Tibial nerve (tissue), 4 donors: ENCODE measurements around the gene REV1. TPM values are rescaled to one million over a fixed set of nuclear protein-coding genes. Genes with fewer than 3 reads are reported as not detected.
A peak's percentile ranks its signal among the peaks of the same experiment; 100 is the strongest.

Experiments
- DNase-seq, 2 donors: peaks; one replicate each; pipeline ENCODE4 v3.0.0-alpha.2; 2019; ENCODE audit warnings: low spot score in 2 of 2
- H3K27ac ChIP-seq, 4 donors: fragments of 200-600 bp; sonication (generic) in 3 of 4; one replicate each; pipeline ENCODE4 v1.5.1; 2017 to 2019; ENCODE audit warnings: mild to moderate bottlenecking in 1 of 4
- H3K27me3 ChIP-seq, 2 donors: fragments of 200-600 bp; sonication (generic) in 1 of 2; one replicate each; pipeline versions ENCODE4 v1.5.1 to v1.6.0; 2017 to 2019
- H3K36me3 ChIP-seq, 3 donors: fragments of 200-600 bp; sonication (generic); one replicate each; pipeline ENCODE4 v1.5.1; 2018 to 2019
- H3K4me1 ChIP-seq, 4 donors: fragments of 200-600 bp; sonication (generic) in 3 of 4; one replicate each; pipeline ENCODE4 v1.5.1; 2017 to 2019
- H3K4me3 ChIP-seq, 4 donors: fragments of 200-600 bp; sonication (generic) in 3 of 4; one replicate each; pipeline ENCODE4 v1.5.1; 2017 to 2019; ENCODE audit warnings: mild to moderate bottlenecking in 1 of 4, moderate library complexity in 1 of 4
- H3K9me3 ChIP-seq, 4 donors: fragments of 200-600 bp; sonication (generic) in 3 of 4; one replicate each; pipeline ENCODE4 v1.5.1; 2017 to 2019
- EP300 ChIP-seq, 2 donors: sonication (generic); formaldehyde crosslinking; IDR thresholded peaks; one replicate each; pipeline ENCODE4 v1.6.1; 2017; ENCODE audit warnings: antibody characterized with exemption in 2 of 2, mild to moderate bottlenecking in 1 of 2
- POLR2A ChIP-seq, 2 donors: fragments of 450-650 bp; IDR thresholded peaks; one replicate each; pipeline ENCODE4 v1.6.1; 2017; ENCODE audit warnings: antibody characterized with exemption in 2 of 2, mild to moderate bottlenecking in 2 of 2, moderate library complexity in 2 of 2
- WGBS, 2 donors: methylation state at CpG; one replicate each; pipeline ENCODE4 v1.1.5; 2018; 5-methylcytosine and 5-hydroxymethylcytosine counted together
- total RNA-seq, 4 donors: library from RNA; depleted of rRNA; stranded (reverse); fragments of >200 nt; gene quantifications; one replicate each; pipeline ENCODE4 v1.1.0, GENCODE V29; 2016
- TF ChIP-seq, protein P1 (sequence below), 5 experiments: fragments of 200-600 bp in 3 of 5; fragments of 450-650 bp in 2 of 5; sonication (generic) in 3 of 5; IDR thresholded peaks; one replicate each; pipeline ENCODE4 v1.5.1; 2016 to 2019; ENCODE audit warnings: antibody characterized with exemption in 5 of 5, mild to moderate bottlenecking in 3 of 5, moderate library complexity in 2 of 5

Gene REV1
- total RNA-seq, 4 donors from 2014 or later: 38.2 to 93.5 (median 64.6) TPM

DNA sequence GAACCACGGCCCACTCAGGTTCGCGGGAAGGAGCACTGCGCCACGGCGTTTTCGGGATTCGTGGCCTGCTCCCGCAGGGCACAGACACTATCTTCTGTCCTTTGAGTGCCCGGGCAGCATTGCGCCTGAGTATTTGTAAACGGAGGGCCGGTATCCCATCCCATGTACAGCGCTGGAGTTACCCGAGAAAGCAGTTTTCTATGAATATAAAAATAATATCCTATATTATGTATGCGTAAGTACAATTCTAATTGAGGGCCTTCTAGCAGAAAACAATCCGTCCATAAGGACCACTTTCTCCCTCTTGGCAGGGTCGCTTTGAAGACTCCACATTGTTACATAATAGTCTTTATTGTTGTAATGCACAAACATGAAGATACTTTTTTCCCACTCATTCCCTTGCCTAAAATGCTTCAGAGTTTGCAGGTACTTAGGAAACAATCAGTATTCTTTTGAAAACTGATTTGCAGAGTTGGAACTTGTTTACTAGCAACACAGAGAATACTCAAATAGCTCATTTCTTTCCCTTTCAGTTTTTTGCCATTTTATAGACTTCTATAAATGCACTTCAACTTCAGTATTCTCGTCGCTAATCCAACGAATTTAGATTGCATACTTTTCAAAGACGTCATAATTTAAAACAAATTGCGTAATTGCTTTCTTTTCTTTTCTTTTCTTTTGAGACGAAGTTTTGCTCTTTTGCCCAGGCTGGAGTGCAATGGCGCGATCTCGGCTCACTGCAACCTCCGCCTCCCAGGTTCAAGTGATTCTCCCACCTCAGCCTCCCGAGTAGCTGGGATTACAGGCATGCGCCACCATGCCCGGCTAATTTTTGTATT is 1.0 kb upstream of the REV1 start:
- Histone ChIP-seq H3K27ac (peak overlapping the region; percentile 94 to 99 (median 96)), H3K36me3 (no peaks in the 10 kb centered on the region), H3K9me3 (no peaks in the 10 kb centered on the region), H3K27me3 (no peaks in the 10 kb centered on the region), H3K4me3 (peak overlapping the region; percentile 86 to 100 (median 94)), H3K4me1 (peaks cover 0 to 26% (median 9%) of the 10 kb centered on the region in 4 donors)
- WGBS, 2 donors: 30 to 32% methylated on average over 31 of the region's 31 CpGs
- TF ChIP-seq, protein P1, sequence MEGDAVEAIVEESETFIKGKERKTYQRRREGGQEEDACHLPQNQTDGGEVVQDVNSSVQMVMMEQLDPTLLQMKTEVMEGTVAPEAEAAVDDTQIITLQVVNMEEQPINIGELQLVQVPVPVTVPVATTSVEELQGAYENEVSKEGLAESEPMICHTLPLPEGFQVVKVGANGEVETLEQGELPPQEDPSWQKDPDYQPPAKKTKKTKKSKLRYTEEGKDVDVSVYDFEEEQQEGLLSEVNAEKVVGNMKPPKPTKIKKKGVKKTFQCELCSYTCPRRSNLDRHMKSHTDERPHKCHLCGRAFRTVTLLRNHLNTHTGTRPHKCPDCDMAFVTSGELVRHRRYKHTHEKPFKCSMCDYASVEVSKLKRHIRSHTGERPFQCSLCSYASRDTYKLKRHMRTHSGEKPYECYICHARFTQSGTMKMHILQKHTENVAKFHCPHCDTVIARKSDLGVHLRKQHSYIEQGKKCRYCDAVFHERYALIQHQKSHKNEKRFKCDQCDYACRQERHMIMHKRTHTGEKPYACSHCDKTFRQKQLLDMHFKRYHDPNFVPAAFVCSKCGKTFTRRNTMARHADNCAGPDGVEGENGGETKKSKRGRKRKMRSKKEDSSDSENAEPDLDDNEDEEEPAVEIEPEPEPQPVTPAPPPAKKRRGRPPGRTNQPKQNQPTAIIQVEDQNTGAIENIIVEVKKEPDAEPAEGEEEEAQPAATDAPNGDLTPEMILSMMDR (IDR thresholded peaks at IDR 0.05): no peak
- TF ChIP-seq EP300 (IDR thresholded peaks at IDR 0.05) (no peak), POLR2A (IDR thresholded peaks at IDR 0.05) (no peak)
- no peak for DNase-seq

DNA sequence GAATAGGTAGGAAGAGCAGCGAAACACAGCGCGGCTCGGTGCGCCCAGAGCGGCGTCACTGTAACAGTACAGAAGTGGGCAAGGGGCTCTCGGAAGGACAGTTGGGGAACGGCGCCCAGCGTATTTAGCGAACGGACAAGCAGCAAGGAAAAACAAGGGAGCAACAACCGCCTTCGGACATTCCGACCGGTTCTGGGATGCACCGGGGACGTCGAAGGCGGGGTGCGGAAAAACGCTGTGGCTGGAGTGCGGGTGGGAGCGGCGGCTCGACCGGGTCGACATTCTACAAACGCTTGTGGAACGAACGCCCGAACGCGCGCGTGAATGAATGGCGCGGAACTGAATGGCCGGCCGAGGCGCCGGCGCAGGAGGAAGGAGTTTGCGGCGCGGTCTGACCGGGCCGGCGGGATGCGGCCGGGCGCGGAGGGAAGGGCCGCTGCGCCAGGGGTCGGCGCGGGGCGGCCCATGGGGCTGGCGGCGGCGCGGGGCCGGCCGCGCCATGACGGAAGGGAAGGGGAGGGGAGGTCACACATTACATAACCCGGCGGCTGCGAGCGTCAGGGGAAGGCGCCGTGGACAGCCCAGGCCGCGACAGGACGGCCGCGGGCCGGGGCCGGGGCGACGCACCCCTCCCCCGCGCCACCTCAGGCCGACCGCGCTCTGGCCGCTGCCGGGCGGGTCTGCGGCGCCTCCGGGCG is 605 bp downstream of the REV1 start:
- TF ChIP-seq EP300 (IDR thresholded peaks at IDR 0.05) (no peak), POLR2A (IDR thresholded peaks at IDR 0.05) (no peak)
- TF ChIP-seq, protein P1 (IDR thresholded peaks at IDR 0.05): no peak
- Histone ChIP-seq H3K4me1 (peaks cover 0 to 42% (median 9%) of the 10 kb centered on the region in 4 donors), H3K36me3 (no peaks in the 10 kb centered on the region), H3K27ac (peak overlapping the region; percentile 94 to 99 (median 96)), H3K4me3 (peak overlapping the region; percentile 69 to 100 (median 88)), H3K9me3 (no peaks in the 10 kb centered on the region), H3K27me3 (no peaks in the 10 kb centered on the region)
- DNase-seq: peak; percentile 45 to 51
- WGBS, 2 donors: 1% methylated on average over 52 to 71 of the region's 95 CpGs

DNA sequence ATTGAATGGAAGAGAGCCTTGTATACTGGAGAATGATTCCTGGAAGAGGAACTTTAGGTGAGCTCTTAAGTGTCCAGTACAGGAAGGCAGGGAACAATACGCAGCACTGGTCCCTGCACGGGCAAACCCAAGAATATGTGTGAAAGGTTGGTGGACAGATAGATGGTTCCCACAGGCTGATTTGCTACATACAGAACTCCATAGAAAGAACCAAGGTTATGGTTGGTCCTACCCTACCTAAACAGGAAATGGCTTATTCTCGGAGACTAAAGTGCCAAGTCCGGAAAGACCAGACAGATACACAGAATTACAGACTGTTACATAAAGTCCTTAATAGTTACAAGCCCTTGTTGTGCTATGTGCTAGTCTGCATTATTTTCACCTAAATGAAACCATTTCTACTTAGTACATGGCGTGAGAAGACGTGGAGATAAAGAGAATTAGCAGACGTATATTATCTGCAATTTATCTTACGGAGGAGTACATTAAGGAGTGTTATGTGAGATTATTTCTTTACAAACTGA is 1.2 kb downstream of the REV1 start:
- Histone ChIP-seq H3K4me3 (peak overlapping the region; percentile 69 to 100 (median 88)), H3K36me3 (no peaks in the 10 kb centered on the region), H3K9me3 (no peaks in the 10 kb centered on the region), H3K27ac (peak overlapping the region; percentile 94 to 99 (median 96)), H3K27me3 (no peaks in the 10 kb centered on the region), H3K4me1 (peaks cover 0 to 48% (median 9%) of the 10 kb centered on the region in 4 donors)
- no peak for TF ChIP-seq EP300 (IDR thresholded peaks at IDR 0.05)
- DNase-seq: no peak
- WGBS, 2 donors: 4 to 8% methylated on average over 8 of the region's 8 CpGs

DNA sequence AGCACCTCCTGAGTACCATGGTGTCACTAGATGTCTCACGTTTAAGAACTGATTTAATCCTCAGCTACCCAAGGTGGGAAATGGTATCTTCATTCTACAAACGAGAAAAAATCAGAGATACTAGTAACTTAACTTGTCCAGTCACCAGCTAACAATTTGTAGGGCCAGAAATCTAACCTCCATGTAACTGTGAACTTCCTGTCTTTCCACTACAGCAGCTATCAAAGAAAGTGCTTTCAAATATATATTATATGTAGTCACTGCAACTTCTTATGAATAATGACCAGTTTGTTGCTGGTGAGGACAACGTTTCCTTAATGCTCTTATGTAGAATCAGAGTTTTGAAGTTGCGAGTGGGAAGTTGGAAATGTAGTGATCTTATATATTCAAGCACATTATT is 1.9 kb downstream of the REV1 start:
- Histone ChIP-seq H3K36me3 (no peaks in the 10 kb centered on the region), H3K4me1 (peaks cover 0 to 54% (median 9%) of the 10 kb centered on the region in 4 donors), H3K9me3 (no peaks in the 10 kb centered on the region), H3K4me3 (no peak overlapping the region), H3K27ac (no peak overlapping the region), H3K27me3 (no peaks in the 10 kb centered on the region)
- 48% methylated on average over 4 of the region's 4 CpGs; no CpG with 5 or more reads in 1 of the 2 donors for WGBS, 2 donors
- no peak for DNase-seq
- TF ChIP-seq, protein P1 (IDR thresholded peaks at IDR 0.05): no peak
- TF ChIP-seq POLR2A (IDR thresholded peaks at IDR 0.05): no peak
- no peak for TF ChIP-seq EP300 (IDR thresholded peaks at IDR 0.05)

DNA sequence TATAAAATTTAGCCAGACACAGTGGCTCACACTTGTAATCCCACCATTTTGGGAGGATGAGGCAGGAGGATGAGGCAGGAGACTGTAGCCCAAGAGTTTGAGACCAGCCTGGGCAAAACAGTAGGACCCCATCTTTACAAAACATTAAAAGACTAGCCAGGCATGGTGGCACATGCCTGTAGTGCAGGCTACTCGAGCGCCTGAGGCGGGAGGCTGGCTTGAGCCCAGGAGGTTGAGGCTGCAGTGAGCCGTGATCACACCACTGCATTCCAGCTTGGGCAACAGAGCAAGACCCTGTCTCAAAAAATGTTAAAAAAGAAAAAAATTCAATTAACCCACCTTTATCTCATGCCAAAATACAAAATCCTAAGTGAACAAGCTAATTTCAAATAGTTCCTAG is 4.0 kb downstream of the REV1 start:
- peaks cover 0 to 65% (median 8%) of the 10 kb centered on the region in 4 donors for H3K4me1 ChIP-seq
- DNase-seq: no peak
- no peak overlapping the region for H3K27ac ChIP-seq
- WGBS, 2 donors: 76 to 79% methylated on average over 4 of the region's 4 CpGs
- no peaks in the 10 kb centered on the region for H3K9me3 ChIP-seq
- no peaks in the 10 kb centered on the region for H3K27me3 ChIP-seq
- no peak overlapping the region for H3K4me3 ChIP-seq
- no peaks in the 10 kb centered on the region for H3K36me3 ChIP-seq
- TF ChIP-seq EP300 (IDR thresholded peaks at IDR 0.05): no peak
- no peak for TF ChIP-seq POLR2A (IDR thresholded peaks at IDR 0.05)
- TF ChIP-seq, protein P1 (IDR thresholded peaks at IDR 0.05): no peak
